Measurements from ENCODE around the gene NXPH4. TPM values are rescaled to one million over a fixed set of nuclear protein-coding genes. Genes with fewer than 3 reads are reported as not detected.

Gene NXPH4
- total and polyA plus RNA-seq, 12 donors = 0.06 to 3.7 (median 0.46) TPM; not detected in 3

DNA sequence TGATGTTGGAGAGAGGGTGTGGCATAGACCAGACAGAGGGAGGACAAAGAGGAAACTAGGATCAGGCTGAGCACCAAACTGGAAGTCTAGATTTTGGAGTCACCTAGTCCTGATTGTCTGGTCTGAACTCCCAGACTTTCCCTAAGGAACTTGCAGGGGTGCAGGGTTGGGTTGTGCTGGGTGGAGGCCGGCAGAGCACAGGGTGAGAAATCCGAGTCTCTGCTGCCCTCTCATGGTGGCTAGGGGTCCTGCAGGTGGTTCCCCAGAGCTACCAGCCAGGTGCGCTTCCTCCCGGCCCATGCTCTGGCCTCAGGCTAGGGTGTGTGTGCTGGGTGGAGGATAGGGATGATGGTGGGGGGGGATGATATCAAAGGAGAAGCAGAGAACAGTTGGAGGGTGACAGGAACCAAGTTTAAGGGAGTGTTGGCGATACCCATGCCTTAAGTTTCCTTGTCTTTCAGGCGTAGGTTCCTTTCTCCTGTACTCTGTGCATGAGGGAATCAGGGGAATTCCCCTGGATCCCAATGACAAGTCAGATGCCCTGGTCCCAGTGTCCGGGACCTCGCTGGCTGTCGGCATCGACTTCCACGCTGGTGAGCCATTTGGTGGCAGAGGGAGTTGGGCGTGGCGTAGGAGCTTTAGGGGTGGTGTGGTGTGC is 33.5 kb upstream of the NXPH4 start:
- intact Hi-C loops (cut with DNase I) = loop anchor here (5.0 to 10.0 kb wide), 2 partner anchors 108 to 116 kb away; partner anchors contain the start of gene NEMP1 (in 1 of the 2)
- Histone ChIP-seq H3K4me1 (replicated peaks in 1 of 2) (no peaks in the 10 kb centered on the region), H3K27ac (no peak overlapping the region), H3K36me3 (replicated peaks in 1 of 2) (peaks cover 0 to 82% of the 10 kb centered on the region in 2 donors), H3K9me3 (replicated peaks in 1 of 3) (no peaks in the 10 kb centered on the region), H3K27me3 (no peaks in the 10 kb centered on the region), H3K4me3 (no peak overlapping the region)
- peak; percentile 64 to 90 (median 77) for DNase-seq
- WGBS, 4 donors = 43 to 69% (median 58%) methylated on average over 7 to 13 of the region's 13 CpGs
- TF ChIP-seq POLR2A (IDR thresholded peaks at IDR 0.05) = no peak
- TF ChIP-seq, protein P1, sequence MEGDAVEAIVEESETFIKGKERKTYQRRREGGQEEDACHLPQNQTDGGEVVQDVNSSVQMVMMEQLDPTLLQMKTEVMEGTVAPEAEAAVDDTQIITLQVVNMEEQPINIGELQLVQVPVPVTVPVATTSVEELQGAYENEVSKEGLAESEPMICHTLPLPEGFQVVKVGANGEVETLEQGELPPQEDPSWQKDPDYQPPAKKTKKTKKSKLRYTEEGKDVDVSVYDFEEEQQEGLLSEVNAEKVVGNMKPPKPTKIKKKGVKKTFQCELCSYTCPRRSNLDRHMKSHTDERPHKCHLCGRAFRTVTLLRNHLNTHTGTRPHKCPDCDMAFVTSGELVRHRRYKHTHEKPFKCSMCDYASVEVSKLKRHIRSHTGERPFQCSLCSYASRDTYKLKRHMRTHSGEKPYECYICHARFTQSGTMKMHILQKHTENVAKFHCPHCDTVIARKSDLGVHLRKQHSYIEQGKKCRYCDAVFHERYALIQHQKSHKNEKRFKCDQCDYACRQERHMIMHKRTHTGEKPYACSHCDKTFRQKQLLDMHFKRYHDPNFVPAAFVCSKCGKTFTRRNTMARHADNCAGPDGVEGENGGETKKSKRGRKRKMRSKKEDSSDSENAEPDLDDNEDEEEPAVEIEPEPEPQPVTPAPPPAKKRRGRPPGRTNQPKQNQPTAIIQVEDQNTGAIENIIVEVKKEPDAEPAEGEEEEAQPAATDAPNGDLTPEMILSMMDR (IDR thresholded peaks at IDR 0.05) = peak; percentile 80 to 93 (median 88)

DNA sequence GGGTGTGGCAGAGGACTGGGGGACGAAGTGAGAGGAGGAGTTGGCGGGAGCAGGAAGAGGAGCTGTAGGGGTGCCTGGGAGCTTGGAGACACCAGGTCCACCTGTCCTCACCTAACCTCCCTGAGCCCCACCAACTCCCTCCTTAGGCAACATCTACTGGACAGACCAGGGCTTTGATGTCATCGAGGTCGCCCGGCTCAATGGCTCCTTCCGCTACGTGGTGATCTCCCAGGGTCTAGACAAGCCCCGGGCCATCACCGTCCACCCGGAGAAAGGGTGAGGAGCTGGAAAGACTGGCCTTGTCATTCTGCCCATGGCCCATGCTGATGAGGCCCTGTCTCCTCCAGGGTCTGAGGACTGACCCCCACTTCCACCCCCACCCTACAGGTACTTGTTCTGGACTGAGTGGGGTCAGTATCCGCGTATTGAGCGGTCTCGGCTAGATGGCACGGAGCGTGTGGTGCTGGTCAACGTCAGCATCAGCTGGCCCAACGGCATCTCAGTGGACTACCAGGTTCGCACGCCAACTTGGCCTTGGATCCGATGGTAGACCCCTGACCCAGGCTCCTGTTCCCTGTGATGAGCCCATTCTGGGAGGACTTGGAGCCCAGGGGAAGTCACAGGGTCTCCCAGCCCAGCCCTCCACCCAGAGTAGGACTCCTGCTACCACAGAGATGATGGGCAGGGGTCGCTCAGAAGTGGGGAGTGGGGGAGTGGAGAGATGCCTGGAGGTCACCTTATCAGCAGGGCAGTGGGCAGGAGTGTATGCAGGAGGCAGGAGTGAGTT is 32.5 kb upstream of the NXPH4 start:
- Histone ChIP-seq H3K4me1 (replicated peaks in 1 of 2) (no peaks in the 10 kb centered on the region), H3K4me3 (no peak overlapping the region), H3K9me3 (replicated peaks in 1 of 3) (no peaks in the 10 kb centered on the region), H3K36me3 (replicated peaks in 1 of 2) (peaks cover 0 to 76% of the 10 kb centered on the region in 2 donors), H3K27ac (no peak overlapping the region), H3K27me3 (no peaks in the 10 kb centered on the region)
- DNase-seq = no peak
- 83 to 92% (median 87%) methylated on average over 11 to 22 of the region's 22 CpGs for WGBS, 4 donors
- intact Hi-C loops (cut with DNase I) = loop anchor here (5.0 to 10.0 kb wide), 2 partner anchors 109 to 117 kb away; partner anchors contain the start of gene NEMP1 (in 1 of the 2)
- TF ChIP-seq, protein P1 (IDR thresholded peaks at IDR 0.05) = no peak
- TF ChIP-seq POLR2A (IDR thresholded peaks at IDR 0.05) = no peak

DNA sequence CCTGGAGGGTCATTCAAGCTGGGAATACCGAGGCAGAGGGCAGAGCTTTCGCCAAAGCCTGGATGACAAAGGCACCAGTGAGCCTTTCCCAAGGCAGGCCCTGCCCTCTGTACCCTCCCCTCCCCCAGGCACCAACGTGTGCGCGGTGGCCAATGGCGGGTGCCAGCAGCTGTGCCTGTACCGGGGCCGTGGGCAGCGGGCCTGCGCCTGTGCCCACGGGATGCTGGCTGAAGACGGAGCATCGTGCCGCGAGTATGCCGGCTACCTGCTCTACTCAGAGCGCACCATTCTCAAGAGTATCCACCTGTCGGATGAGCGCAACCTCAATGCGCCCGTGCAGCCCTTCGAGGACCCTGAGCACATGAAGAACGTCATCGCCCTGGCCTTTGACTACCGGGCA is 31.2 kb upstream of the NXPH4 start:
- intact Hi-C loops (cut with DNase I) = loop anchor here in 1 of 2 donors (10.0 kb wide), 1 partner anchor 111 kb away; the partner anchor contains the start of gene NEMP1
- H3K9me3 ChIP-seq (replicated peaks in 1 of 3) = no peaks in the 10 kb centered on the region
- H3K4me3 ChIP-seq = no peak overlapping the region
- H3K27me3 ChIP-seq = no peaks in the 10 kb centered on the region
- H3K36me3 ChIP-seq (replicated peaks in 1 of 2) = peaks cover 0 to 74% of the 10 kb centered on the region in 2 donors
- no peak for DNase-seq
- H3K27ac ChIP-seq = no peak overlapping the region
- H3K4me1 ChIP-seq (replicated peaks in 1 of 2) = no peaks in the 10 kb centered on the region
- 91 to 93% (median 92%) methylated on average over 15 to 25 of the region's 25 CpGs for WGBS, 4 donors
- TF ChIP-seq, protein P1 (IDR thresholded peaks at IDR 0.05) = no peak
- TF ChIP-seq POLR2A (IDR thresholded peaks at IDR 0.05) = no peak

DNA sequence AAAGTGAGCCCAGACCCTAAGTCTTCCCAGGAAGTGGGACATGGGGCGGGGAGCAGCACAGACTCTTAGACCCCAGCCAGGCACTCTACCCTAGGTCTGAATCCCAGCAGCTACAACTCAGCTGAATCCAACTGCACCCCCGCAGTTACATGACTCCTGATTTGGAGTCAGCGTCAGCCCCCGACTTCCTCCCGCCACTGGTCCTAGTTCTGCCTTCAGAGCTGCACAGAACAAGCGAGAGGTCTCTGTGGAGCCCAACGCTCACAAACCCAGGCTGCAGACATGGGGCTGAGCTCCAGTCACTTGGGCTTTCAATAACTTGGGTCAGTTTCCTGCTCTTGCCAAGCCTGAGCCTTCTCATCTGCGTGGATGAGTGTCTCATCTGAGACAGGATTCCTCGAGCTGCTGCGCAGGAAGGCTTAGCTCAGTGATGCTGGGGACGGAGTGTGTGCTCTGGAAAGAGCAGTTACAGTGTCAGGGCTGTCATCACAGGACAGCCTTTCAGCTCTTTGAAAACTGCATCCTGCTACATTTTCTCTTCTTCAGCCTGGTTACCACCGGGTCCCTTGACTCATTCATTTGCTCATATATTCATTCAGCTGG is 30.6 kb upstream of the NXPH4 start:
- H3K27ac ChIP-seq = no peak overlapping the region
- H3K4me1 ChIP-seq (replicated peaks in 1 of 2) = no peaks in the 10 kb centered on the region
- no peak overlapping the region for H3K4me3 ChIP-seq
- no peak for TF ChIP-seq POLR2A (IDR thresholded peaks at IDR 0.05)
- TF ChIP-seq, protein P1 (IDR thresholded peaks at IDR 0.05) = no peak
- 83 to 91% (median 90%) methylated on average over 11 to 12 of the region's 12 CpGs for WGBS, 4 donors
- peaks cover 0 to 74% of the 10 kb centered on the region in 2 donors for H3K36me3 ChIP-seq (replicated peaks in 1 of 2)
- no peak for DNase-seq
- H3K27me3 ChIP-seq = no peaks in the 10 kb centered on the region
- intact Hi-C loops (cut with DNase I) = loop anchor here in 1 of 2 donors (10.0 kb wide), 1 partner anchor 111 kb away; the partner anchor contains the start of gene NEMP1
- no peaks in the 10 kb centered on the region for H3K9me3 ChIP-seq (replicated peaks in 1 of 3)

Measured in adrenal gland (tissue), 12 donors.